ENCODE data around the gene WDR45B. TPM values are rescaled to one million over a fixed set of nuclear protein-coding genes. Genes with fewer than 3 reads are reported as not detected.

The WDR45B gene
- total RNA-seq, 1 experiment from 2014 or later = 96.0 TPM

- no peak for DNase-seq (ENCODE audit: low spot score)
Measured at GRCh38 chr17:82677353-82677925, 29.2 kb upstream of the WDR45B start.

GRCh38 chr17:82675476-82676245, 27.4 kb upstream of the WDR45B start:
- no peak for DNase-seq (ENCODE audit: low spot score)

GRCh38 chr17:82674656-82675475, 26.6 kb upstream of the WDR45B start:
- DNase-seq (ENCODE audit: low spot score) = no peak

GRCh38 chr17:82670661-82671450, 22.6 kb upstream of the WDR45B start:
- no peak for DNase-seq (ENCODE audit: low spot score)

GRCh38 chr17:82668631-82669099, 20.4 kb upstream of the WDR45B start:
- no peak for DNase-seq (ENCODE audit: low spot score)

GRCh38 chr17:82668024-82668630, 19.9 kb upstream of the WDR45B start:
- no peak for DNase-seq (ENCODE audit: low spot score)

GRCh38 chr17:82667668-82668000, 19.4 kb upstream of the WDR45B start:
- DNase-seq (ENCODE audit: low spot score) = no peak

- DNase-seq (ENCODE audit: low spot score) = no peak
Measured at GRCh38 chr17:82666931-82667667, 18.9 kb upstream of the WDR45B start.

- no peak for DNase-seq (ENCODE audit: low spot score)
Measured at GRCh38 chr17:82665891-82666290, 17.6 kb upstream of the WDR45B start.

GRCh38 chr17:82665217-82665616, 17.0 kb upstream of the WDR45B start:
- no peak for DNase-seq (ENCODE audit: low spot score)

- DNase-seq (ENCODE audit: low spot score) = no peak
Measured at GRCh38 chr17:82664701-82665182, 16.5 kb upstream of the WDR45B start.

GRCh38 chr17:82664276-82664575, 16.0 kb upstream of the WDR45B start:
- DNase-seq (ENCODE audit: low spot score) = no peak

GRCh38 chr17:82663381-82664275, 15.4 kb upstream of the WDR45B start:
- no peak for DNase-seq (ENCODE audit: low spot score)

- DNase-seq (ENCODE audit: low spot score) = no peak
Measured at GRCh38 chr17:82662711-82663261, 14.5 kb upstream of the WDR45B start.

GRCh38 chr17:82661717-82662683, 13.8 kb upstream of the WDR45B start:
- no peak for DNase-seq (ENCODE audit: low spot score)

- DNase-seq (ENCODE audit: low spot score) = no peak
Measured at GRCh38 chr17:82659886-82660285, 11.6 kb upstream of the WDR45B start.

GRCh38 chr17:82658796-82659452, 10.7 kb upstream of the WDR45B start:
- no peak for DNase-seq (ENCODE audit: low spot score)

GRCh38 chr17:82658331-82658730, 10.1 kb upstream of the WDR45B start:
- no peak for DNase-seq (ENCODE audit: low spot score)
